Uterus (tissue), 4 donors: ENCODE data around the gene CDK6. TPM values are rescaled to one million over a fixed set of nuclear protein-coding genes. Genes with fewer than 3 reads are reported as not detected.

Experiments used
- DNase-seq, 2 donors: peaks; one replicate each; pipeline ENCODE4 v3.0.0-alpha.2; 2019 to 2020
- H3K27ac ChIP-seq, 2 donors: fragments of 200-600 bp; sonication (generic); 1 replicate in 1 of 2; 2 replicates in 1 of 2; pipeline ENCODE4 v1.5.1; 2016 to 2018
- H3K27me3 ChIP-seq, 2 donors: fragments of 200-600 bp; sonication (generic); one replicate each; pipeline ENCODE4 v1.5.1; 2018 to 2019; ENCODE audit warnings: control low read depth in 1 of 2
- H3K36me3 ChIP-seq, 2 donors: fragments of 200-600 bp; sonication (generic); one replicate each; pipeline ENCODE4 v1.5.1; 2019; ENCODE audit warnings: control low read depth in 1 of 2
- H3K4me1 ChIP-seq, 2 donors: fragments of 200-600 bp; sonication (generic); one replicate each; pipeline ENCODE4 v1.5.1; 2018 to 2019; ENCODE audit warnings: control low read depth in 1 of 2
- H3K4me3 ChIP-seq, 2 donors: fragments of 200-600 bp; sonication (generic); 1 replicate in 1 of 2; 2 replicates in 1 of 2; pipeline ENCODE4 v1.5.1; 2018 to 2019; ENCODE audit warnings: mild to moderate bottlenecking in 1 of 2
- H3K9me3 ChIP-seq, 2 donors: fragments of 200-600 bp; sonication (generic); one replicate each; pipeline ENCODE4 v1.5.1; 2019; ENCODE audit warnings: control low read depth in 1 of 2
- POLR2A ChIP-seq, 2 donors: fragments of 450-650 bp; IDR thresholded peaks; one replicate each; pipeline ENCODE4 v1.6.1; 2016; ENCODE audit warnings: antibody characterized with exemption in 2 of 2, mild to moderate bottlenecking in 1 of 2, moderate library complexity in 1 of 2
- intact Hi-C: fragments of 100-400 bp; cut with DNase I; formaldehyde crosslinking; loops from one replicate; pipeline ENCODE4 v1.15.1; 2023; ENCODE audit warnings: low total_unique reads
- total RNA-seq, 4 donors: library from RNA; depleted of rRNA in 3 of 4; stranded (reverse); fragments of >200 nt in 3 of 4; gene quantifications; one replicate each; pipeline versions ENCODE4 v1.1.0 to v1.2.4, GENCODE V29; 2014 to 2023
- TF ChIP-seq, protein P1 (sequence below), 4 experiments: fragments of 200-600 bp in 2 of 4; fragments of 450-650 bp in 2 of 4; sonication (generic) in 2 of 4; IDR thresholded peaks; one replicate each; pipeline ENCODE4 v1.5.1; 2016 to 2019; ENCODE audit warnings: antibody characterized with exemption in 4 of 4, mild to moderate bottlenecking in 2 of 4, moderate library complexity in 1 of 4
- donor health status: DM: yes; HTN: yes; CAD: no.

The CDK6 gene
- total RNA-seq, 4 donors from 2014 or later: 5.9 to 117 (median 15.2) TPM

DNA sequence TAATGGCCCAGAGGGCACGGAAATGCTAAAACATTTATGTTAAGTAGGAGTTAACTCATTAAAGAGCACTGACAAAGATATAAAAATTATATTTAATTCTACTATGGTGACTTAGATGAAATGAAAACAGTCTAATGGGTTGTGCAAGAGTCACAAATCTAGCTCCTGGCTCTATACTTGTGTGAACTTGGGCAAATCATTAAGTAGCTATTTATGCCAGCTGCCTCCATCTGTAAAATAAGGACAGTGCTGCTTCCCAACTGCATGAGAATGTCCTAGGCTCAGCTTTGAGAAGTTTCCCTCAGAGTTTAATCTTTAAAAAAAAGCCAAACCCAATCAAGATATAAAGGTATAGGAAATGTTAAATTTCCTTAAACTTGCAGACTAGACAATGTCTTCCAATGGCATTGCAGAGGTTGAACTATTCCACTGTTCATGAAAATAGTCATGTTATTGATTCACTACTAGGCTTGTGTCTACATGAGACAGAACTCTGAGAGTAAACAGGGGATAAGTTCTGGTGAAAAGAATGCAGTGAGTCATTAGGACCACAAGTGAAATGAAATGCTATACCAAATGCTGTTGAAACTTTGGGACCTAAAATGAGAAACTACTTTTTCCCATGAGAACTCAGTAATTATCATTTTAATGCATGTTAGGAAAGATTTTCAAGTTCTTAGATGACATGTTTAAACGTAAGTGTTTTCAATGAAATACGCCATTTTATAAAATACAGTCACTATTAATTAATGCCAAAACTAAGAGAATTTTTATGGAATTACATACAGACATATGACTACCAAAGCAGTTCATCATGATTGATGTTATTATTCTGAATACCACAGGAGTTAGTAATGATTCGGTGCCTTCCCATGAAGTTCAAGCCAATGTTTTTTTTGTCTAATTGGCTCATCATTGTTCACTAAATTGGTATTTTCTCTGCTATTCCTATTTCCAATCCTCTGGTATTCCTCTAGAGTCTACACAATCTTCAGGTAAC lies 84.2 kb downstream of the CDK6 start:
- Histone ChIP-seq H3K27ac (no peak overlapping the region), H3K4me1 (no peaks in the 10 kb centered on the region), H3K4me3 (no peak overlapping the region), H3K9me3 (no peaks in the 10 kb centered on the region), H3K27me3 (no peaks in the 10 kb centered on the region), H3K36me3 (no peaks in the 10 kb centered on the region)
- intact Hi-C loops: no loop called here
- TF ChIP-seq POLR2A (IDR thresholded peaks at IDR 0.05): no peak
- TF ChIP-seq, protein P1, sequence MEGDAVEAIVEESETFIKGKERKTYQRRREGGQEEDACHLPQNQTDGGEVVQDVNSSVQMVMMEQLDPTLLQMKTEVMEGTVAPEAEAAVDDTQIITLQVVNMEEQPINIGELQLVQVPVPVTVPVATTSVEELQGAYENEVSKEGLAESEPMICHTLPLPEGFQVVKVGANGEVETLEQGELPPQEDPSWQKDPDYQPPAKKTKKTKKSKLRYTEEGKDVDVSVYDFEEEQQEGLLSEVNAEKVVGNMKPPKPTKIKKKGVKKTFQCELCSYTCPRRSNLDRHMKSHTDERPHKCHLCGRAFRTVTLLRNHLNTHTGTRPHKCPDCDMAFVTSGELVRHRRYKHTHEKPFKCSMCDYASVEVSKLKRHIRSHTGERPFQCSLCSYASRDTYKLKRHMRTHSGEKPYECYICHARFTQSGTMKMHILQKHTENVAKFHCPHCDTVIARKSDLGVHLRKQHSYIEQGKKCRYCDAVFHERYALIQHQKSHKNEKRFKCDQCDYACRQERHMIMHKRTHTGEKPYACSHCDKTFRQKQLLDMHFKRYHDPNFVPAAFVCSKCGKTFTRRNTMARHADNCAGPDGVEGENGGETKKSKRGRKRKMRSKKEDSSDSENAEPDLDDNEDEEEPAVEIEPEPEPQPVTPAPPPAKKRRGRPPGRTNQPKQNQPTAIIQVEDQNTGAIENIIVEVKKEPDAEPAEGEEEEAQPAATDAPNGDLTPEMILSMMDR (IDR thresholded peaks at IDR 0.05): no peak
- no peak for DNase-seq

DNA sequence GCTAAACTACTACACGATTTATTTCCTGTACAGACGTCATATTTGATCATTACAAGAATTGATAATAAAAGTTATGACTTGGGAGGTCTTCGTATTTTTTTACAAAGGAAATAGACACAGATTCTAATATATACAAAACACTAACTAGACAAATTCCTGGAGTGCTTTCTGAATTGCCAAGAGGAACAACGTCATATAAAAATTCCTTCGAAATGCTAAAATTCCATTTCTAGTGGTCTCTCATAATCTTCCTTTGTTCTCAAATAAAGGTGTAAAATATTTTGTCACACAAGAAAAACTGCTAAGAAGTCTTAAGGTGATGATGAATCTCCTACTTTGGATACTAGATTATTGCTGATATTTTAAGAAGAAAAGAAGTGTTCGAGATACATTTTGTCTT lies 85.4 kb downstream of the CDK6 start:
- no peak overlapping the region for H3K4me3 ChIP-seq
- no peak for TF ChIP-seq POLR2A (IDR thresholded peaks at IDR 0.05)
- TF ChIP-seq, protein P1 (IDR thresholded peaks at IDR 0.05): no peak
- no peak for DNase-seq
- H3K36me3 ChIP-seq: no peaks in the 10 kb centered on the region
- H3K4me1 ChIP-seq: no peaks in the 10 kb centered on the region
- H3K27ac ChIP-seq: no peak overlapping the region
- no peaks in the 10 kb centered on the region for H3K9me3 ChIP-seq
- intact Hi-C loops: no loop called here
- H3K27me3 ChIP-seq: no peaks in the 10 kb centered on the region

DNA sequence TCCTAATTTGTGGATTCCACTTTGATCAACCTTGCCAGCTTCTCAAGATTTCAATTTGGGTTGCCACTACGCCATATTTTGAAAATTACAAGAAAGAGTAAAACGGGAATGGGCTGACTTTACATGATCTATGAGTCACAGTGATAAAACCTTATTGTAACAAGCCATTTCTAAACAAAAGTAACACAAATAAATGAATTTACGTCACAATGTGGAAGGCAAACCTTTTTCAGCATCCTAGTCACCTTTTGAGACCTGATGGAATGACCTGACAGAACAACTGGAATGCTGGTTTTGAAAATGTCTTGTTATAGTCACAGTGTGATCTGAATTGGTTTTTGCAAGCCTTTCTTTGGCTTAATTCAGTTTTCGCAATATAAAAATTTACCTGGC lies 85.9 kb downstream of the CDK6 start:
- intact Hi-C loops: no loop called here
- H3K4me3 ChIP-seq: no peak overlapping the region

DNA sequence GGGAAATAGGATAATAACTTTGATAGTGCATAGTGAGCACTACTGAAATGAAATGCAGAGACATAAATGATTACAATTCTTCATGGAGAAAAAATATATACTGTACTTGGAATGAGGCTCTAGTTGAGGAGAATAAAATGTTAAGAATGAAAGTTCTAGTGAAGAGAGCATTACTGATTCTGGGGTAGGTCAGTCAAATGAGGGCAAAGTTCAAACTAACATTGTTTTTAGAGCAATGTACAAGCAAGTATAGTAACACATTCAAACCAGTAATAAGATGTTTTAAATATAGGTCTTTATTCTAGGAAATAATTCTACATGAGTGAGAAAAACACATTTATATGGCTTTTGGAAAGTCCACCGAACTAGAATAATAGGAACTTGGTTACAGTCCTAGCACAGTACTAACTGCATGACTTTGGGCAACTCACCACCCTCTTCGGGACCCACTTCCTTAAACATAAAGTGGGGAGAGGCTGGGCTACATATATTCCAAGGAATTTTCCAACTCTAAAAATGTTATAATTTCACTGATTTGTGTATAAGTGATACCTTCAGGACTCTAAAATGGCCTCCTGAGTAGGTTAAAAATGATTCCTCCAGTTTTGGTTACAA lies 86.4 kb downstream of the CDK6 start:
- H3K4me3 ChIP-seq: no peak overlapping the region

More for the DNA sequence above, 85.9 kb downstream of the CDK6 start:
- DNase-seq: no peak
- H3K4me1 ChIP-seq: no peaks in the 10 kb centered on the region
- H3K27ac ChIP-seq: no peak overlapping the region
- H3K9me3 ChIP-seq: no peaks in the 10 kb centered on the region
- H3K27me3 ChIP-seq: no peaks in the 10 kb centered on the region
- no peak for TF ChIP-seq POLR2A (IDR thresholded peaks at IDR 0.05)
- TF ChIP-seq, protein P1 (IDR thresholded peaks at IDR 0.05): no peak
- no peaks in the 10 kb centered on the region for H3K36me3 ChIP-seq

More for the DNA sequence above, 86.4 kb downstream of the CDK6 start:
- Histone ChIP-seq H3K4me1 (no peaks in the 10 kb centered on the region), H3K9me3 (no peaks in the 10 kb centered on the region), H3K27ac (no peak overlapping the region), H3K36me3 (no peaks in the 10 kb centered on the region), H3K27me3 (no peaks in the 10 kb centered on the region)
- no peak for DNase-seq
- intact Hi-C loops: no loop called here
- no peak for TF ChIP-seq POLR2A (IDR thresholded peaks at IDR 0.05)
- TF ChIP-seq, protein P1 (IDR thresholded peaks at IDR 0.05): no peak
